Stimulated activated CD4-positive, alpha-beta T cell treated with anti-CD3 and anti-CD28 coated beads, Interleukin-1b, Interleukin-23, amount 100 ng/mL, for 1 hour (primary cell): ENCODE measurements around the gene TEKTIP1.
"Not testable (repeated sequence)": the region's sequence is repeated elsewhere in the genome, so short reads cannot be mapped to it uniquely, and the experiment has no call there.

ENCODE experiments used
- DNase-seq, 2 donors: peaks; one replicate each; pipeline ENCODE4 v3.0.0-alpha.2; 2020; ENCODE audit warnings: low read depth in 2 of 2

TEKTIP1 gene

GRCh38 chr19:3557461-3558248 lies 18.7 kb downstream of the TEKTIP1 start, which contains the start of gene MFSD12:
Gene MFSD12 (minus strand): TSS chr19:3557586. CDS start chr19:3557403, 183 bp downstream.
- peak; percentile 85 to 89 for DNase-seq

DNA sequence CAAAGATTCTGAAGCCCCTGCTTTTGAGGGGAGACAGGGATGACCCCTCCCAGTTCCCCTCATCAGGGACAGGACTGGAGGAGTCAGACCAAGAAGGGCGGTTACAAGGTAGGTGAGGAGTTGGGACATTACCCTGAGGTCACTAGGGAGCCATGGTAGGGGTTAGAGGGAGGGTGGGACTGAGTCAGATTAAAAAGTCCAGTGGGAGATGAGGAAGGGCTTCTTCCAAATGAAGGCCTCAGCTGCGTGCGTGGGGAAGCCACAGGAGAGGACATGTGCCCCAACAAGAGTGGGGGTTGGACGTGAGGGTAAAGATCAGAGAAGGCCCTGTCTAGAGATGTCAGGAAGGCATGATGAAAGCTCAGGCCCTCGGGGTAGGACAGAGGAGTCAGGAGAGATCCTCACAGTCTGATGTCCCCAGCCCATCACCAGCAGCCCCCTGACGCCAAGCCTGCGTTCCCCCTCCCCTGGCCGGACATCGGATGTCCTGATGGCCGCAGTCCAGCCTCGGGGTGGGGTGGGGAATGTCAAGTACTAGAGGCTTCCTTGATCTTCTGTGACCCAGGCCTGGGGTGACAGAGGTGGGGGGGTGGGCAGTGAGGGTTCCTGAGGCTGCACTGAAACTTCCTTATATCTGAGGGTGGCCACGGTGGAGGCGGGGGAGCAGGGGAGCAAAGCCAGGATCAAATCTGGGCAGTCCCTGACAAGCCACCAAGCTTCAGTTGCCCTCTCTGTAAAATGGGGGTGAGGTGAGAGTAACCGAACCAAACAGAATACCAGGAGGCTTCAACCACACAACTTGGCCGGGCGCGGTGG lies 24.9 kb downstream of the TEKTIP1 start:
- no peak for DNase-seq

GRCh38 chr19:3565139-3565538 lies 26.2 kb downstream of the TEKTIP1 start:
- DNase-seq: no peak

GRCh38 chr19:3570042-3570441 lies 31.1 kb downstream of the TEKTIP1 start:
- DNase-seq: not testable (repeated sequence)

- DNase-seq: no peak
Measured at GRCh38 chr19:3570606-3571011, 31.6 kb downstream of the TEKTIP1 start.

- DNase-seq: peak; percentile 96 to 98
Measured at GRCh38 chr19:3572132-3572854, 33.3 kb downstream of the TEKTIP1 start.

- no peak for DNase-seq
Measured at GRCh38 chr19:3572855-3573161, 33.8 kb downstream of the TEKTIP1 start, which contains the start of gene HMG20B. Gene HMG20B (plus strand): TSS chr19:3572944. CDS start chr19:3573310, 366 bp downstream.

- DNase-seq: no peak
Measured at GRCh38 chr19:3573162-3573857, 34.3 kb downstream of the TEKTIP1 start.

- DNase-seq: peak in 1 of 2 donors; percentile 72
Measured at GRCh38 chr19:3573858-3574637, 35.1 kb downstream of the TEKTIP1 start.

DNA sequence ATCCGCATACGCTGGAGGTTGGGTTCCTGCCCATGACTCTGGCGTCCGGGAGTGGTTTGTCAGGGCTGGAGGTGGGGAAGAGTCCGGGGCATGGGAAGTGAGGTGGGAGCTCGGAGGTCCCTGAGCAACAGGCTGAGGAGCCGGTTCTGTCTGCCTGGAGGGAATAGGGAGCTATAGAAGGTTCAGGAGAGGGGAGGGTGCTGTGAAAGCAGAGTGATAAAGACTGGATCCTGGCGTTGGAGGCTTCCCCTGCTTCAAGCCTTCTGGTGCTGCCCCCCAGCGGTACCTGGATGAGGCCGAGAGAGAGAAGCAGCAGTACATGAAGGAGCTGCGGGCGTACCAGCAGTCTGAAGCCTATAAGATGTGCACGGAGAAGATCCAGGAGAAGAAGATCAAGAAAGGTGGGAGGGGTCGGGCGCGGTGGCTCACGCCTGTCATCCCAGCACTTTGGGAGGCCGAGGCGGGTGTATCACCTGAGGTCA lies 36.3 kb downstream of the TEKTIP1 start:
- no peak for DNase-seq

GRCh38 chr19:3575949-3576673 lies 37.1 kb downstream of the TEKTIP1 start:
- no peak for DNase-seq

- no peak for DNase-seq
Measured at GRCh38 chr19:3576696-3577443, 37.9 kb downstream of the TEKTIP1 start.

DNA sequence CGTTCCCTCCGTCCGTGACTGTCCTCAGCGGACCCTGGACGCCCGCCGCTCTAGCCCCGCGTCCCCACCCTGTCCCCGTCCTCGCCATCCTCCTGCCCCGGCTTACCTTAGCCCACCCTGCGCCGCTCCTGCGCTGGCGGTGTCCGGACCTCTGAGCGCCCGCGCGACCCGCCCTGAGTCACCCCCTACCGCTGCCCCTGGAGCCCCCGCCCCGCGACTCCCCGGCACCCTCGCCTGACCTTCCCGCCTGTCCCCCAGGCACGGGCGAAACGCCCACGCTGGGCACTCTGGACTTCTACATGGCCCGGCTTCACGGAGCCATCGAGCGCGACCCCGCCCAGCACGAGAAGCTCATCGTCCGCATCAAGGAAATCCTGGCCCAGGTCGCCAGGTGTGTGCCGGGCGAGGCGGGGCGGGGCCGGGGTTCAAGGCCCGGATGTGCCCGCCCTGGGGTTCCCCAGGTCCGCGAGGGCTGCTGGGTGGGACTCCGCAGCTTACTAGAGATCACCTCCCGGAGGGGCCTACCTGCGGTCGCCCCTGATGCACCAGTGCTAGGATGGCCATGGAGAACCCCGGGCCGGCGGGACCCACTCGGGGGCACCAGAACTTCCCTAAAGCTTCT lies 38.9 kb downstream of the TEKTIP1 start:
- no peak for DNase-seq

GRCh38 chr19:3578390-3578789 lies 39.4 kb downstream of the TEKTIP1 start:
- DNase-seq: no peak

DNA sequence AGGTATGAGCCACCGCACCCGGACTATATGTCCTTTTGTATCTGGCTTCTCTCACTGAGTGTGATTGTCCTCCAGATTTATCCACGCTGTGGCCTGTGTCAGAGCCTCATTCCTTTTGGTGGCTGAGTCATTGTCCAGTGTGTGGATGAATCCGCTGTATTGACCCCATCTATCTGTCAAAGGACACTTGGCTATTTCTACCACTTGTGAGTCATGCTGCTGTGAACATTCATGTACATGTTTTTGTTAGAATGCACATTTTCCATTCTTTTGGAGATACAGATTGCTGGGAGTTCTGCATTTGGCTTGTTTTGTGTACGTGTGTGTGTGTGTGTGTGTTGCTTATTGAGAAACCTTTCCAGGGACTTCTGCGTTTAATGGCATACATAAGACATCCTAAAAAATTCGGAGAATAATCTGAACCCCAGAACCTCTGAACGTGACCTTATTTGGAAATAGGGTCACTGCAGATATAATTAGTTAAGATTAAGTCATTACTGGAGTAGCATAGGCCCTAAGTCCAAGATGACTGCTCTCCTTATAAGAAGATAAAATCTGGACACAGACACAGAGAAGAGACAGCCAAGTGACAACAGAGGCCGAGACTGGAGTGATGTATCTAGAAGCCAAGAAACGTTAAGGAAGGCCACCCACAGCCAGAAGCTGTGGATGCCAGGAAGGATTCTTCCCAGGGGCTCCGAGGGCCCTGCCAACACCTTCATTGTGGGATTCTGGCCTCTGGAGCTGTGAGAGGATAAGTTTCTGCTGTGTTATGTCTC lies 41.4 kb downstream of the TEKTIP1 start:
- DNase-seq: no peak

DNA sequence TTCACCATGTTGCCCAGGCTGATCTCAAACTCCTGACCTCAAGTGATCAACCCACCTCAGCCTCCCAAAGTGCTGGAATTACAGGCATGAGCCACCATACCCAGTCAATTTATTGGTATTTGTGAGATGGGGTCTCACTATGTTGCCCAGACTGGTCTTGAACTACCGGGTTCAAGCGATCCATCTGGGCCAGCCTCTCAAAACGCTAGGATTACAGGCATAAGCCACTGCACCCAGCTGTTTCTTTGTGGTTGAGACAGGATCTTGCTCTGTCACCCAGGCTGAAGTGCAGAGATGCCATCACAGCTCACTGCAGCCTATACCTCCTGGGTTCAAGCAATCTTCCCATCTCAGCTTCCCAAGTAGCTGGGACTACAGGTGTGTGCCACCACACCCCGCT lies 42.8 kb downstream of the TEKTIP1 start:
- DNase-seq: not testable (repeated sequence)

GRCh38 chr19:3584036-3584802 lies 45.2 kb downstream of the TEKTIP1 start:
- not testable (repeated sequence) for DNase-seq
